WTC11 (cell line): ENCODE results near the gene KPTN. TPM values are rescaled to one million over a fixed set of nuclear protein-coding genes. Genes with fewer than 3 reads are reported as not detected.

Experiments
- ATAC-seq: fragments of 200-7000 bp; cut with Tn5 transposase; 2 replicates; pipeline ENCODE4 v1.10.0; 2021; ENCODE audit warnings: mild to moderate bottlenecking, moderate library complexity
- CTCF ChIA-PET: fragments of 300-600 bp; sonication (Branson Sonifier 250); formaldehyde crosslinking; loops from one replicate; lab custom pipeline; 2021; ENCODE audit warnings: antibody characterized with exemption; lab: Charles Lee
- POLR2A ChIA-PET: fragments of 350-600 bp; sonication (Branson Sonifier 250); formaldehyde crosslinking; loops from one replicate; lab custom pipeline; 2021; ENCODE audit warnings: antibody characterized with exemption; lab: Charles Lee
- DNase-seq: peaks from one replicate; pipeline ENCODE4 v3.0.0; 2021; ENCODE audit warnings: low spot score
- H3K27ac Mint-ChIP-seq: 2 replicates; pipeline ENCODE4 v1.8.0; 2021; ENCODE audit warnings: mixed read lengths
- H3K27me3 Mint-ChIP-seq: 2 replicates; pipeline ENCODE4 v1.8.0; 2021; ENCODE audit warnings: low read depth, mild to moderate bottlenecking, moderate library complexity, mixed read lengths
- H3K36me3 Mint-ChIP-seq: 2 replicates; pipeline ENCODE4 v1.8.0; 2021; ENCODE audit warnings: mixed read lengths
- H3K4me1 Mint-ChIP-seq: 2 replicates; pipeline ENCODE4 v1.8.0; 2022; ENCODE audit warnings: mixed read lengths
- H3K4me3 Mint-ChIP-seq: 2 replicates; pipeline ENCODE4 v1.8.0; 2021; ENCODE audit warnings: mild to moderate bottlenecking, moderate library complexity, mixed read lengths
- H3K9me3 Mint-ChIP-seq: 2 replicates; pipeline ENCODE4 v1.8.0; 2021; ENCODE audit warnings: mixed read lengths
- CBFB ChIP-seq: sonication (generic); formaldehyde crosslinking; IDR thresholded peaks from 2 replicates; pipeline ENCODE4 v1.8.1; 2022; ENCODE audit warnings: mild to moderate bottlenecking, low read depth, missing genetic modification reagents
- FOXJ3 ChIP-seq: sonication (generic); formaldehyde crosslinking; IDR thresholded peaks from 2 replicates; pipeline ENCODE4 v1.9.0; 2021; ENCODE audit warnings: missing genetic modification reagents, mild to moderate bottlenecking, borderline replicate concordance
- GTF2I ChIP-seq: fragments of 250-450 bp; sonication (Bioruptor Pico); conservative IDR thresholded peaks from 2 replicates; pipeline ENCODE4 v1.4.0; 2021; ENCODE audit warnings: mild to moderate bottlenecking
- HMGA2 ChIP-seq: fragments of 250-450 bp; sonication (Bioruptor Pico); IDR thresholded peaks from 2 replicates; pipeline ENCODE4 v1.4.0; 2021; ENCODE audit warnings: mild to moderate bottlenecking, moderate library complexity
- MXD4 ChIP-seq: fragments of 250-450 bp; sonication (Bioruptor Pico); IDR thresholded peaks from 2 replicates; pipeline ENCODE4 v1.8.0; 2021; ENCODE audit warnings: mild to moderate bottlenecking, moderate library complexity, borderline replicate concordance
- PRRX2 ChIP-seq: fragments of 250-450 bp; sonication (Bioruptor Pico); IDR thresholded peaks from 2 replicates; pipeline ENCODE4 v1.8.0; 2021; ENCODE audit warnings: mild to moderate bottlenecking
- RORB ChIP-seq: fragments of 250-450 bp; sonication (Bioruptor Pico); IDR thresholded peaks from 2 replicates; pipeline ENCODE4 v1.9.0; 2021; ENCODE audit warnings: mild to moderate bottlenecking
- SP1 ChIP-seq: sonication (generic); formaldehyde crosslinking; conservative IDR thresholded peaks from 2 replicates; pipeline ENCODE4 v1.8.1; 2022; ENCODE audit warnings: missing genetic modification reagents
- total RNA-seq: library from RNA; stranded (reverse); gene quantifications from 3 replicates; pipeline ENCODE4 v1.2.3, GENCODE V29; 2021
- TF ChIP-seq, protein P1 (sequence below): sonication (generic); formaldehyde crosslinking; IDR thresholded peaks from 2 replicates; pipeline ENCODE4 v1.8.1; 2023; ENCODE audit warnings: mild to moderate bottlenecking, missing genetic modification reagents, borderline replicate concordance
- TF ChIP-seq, protein P2 (sequence below): fragments of 250-450 bp; sonication (Bioruptor Pico); IDR thresholded peaks from 2 replicates; pipeline ENCODE4 v1.9.0; 2021; ENCODE audit warnings: mild to moderate bottlenecking, borderline replicate concordance
- TF ChIP-seq, protein P3 (sequence below): sonication (generic); formaldehyde crosslinking; IDR thresholded peaks from 2 replicates; pipeline ENCODE4 v1.8.1; 2023; ENCODE audit warnings: mild to moderate bottlenecking, missing genetic modification reagents
- TF ChIP-seq, protein P4 (sequence below): sonication (generic); formaldehyde crosslinking; IDR thresholded peaks from 2 replicates; pipeline ENCODE4 v1.8.1; 2022; ENCODE audit warnings: low read depth, missing genetic modification reagents, borderline replicate concordance
- TF ChIP-seq, protein P5 (sequence below): fragments of 250-450 bp; sonication (Bioruptor Pico); IDR thresholded peaks from 2 replicates; pipeline ENCODE4 v1.9.0; 2021; ENCODE audit warnings: mild to moderate bottlenecking
- TF ChIP-seq, protein P6 (sequence below): sonication (generic); formaldehyde crosslinking; IDR thresholded peaks from 2 replicates; pipeline ENCODE4 v1.8.0; 2022; ENCODE audit warnings: mild to moderate bottlenecking, missing genetic modification reagents
- TF ChIP-seq, protein P7 (sequence below): sonication (generic); formaldehyde crosslinking; conservative IDR thresholded peaks from 2 replicates; pipeline ENCODE4 v1.8.1; 2023; ENCODE audit warnings: mild to moderate bottlenecking, low read depth, missing genetic modification reagents, moderate library complexity
- TF ChIP-seq, protein P8 (sequence below): sonication (generic); formaldehyde crosslinking; IDR thresholded peaks from 2 replicates; pipeline ENCODE4 v1.8.1; 2022; ENCODE audit warnings: missing genetic modification reagents, borderline replicate concordance

The KPTN gene
- total RNA-seq, 1 experiment from 2014 or later: 24.5 TPM

DNA sequence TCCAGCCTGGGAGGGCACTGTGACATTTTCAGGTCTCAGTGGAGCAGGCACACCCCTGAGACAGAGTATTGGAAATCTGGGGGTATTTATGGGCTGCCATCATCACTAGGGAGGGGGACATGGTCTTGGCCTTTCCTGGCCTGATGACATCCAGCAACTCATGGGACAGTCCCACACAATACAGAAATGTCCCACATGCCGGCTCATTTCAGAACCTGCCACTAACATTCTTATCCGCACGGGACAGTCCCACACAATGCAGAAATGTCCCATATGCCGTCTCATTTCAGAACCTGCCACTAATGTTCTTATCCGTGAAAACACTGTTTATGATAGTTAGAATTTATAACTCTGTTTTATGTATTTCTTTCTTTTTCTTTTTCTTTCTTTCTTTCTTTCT is 22.1 kb downstream of the KPTN start (continued):
- TF ChIP-seq, protein P1, sequence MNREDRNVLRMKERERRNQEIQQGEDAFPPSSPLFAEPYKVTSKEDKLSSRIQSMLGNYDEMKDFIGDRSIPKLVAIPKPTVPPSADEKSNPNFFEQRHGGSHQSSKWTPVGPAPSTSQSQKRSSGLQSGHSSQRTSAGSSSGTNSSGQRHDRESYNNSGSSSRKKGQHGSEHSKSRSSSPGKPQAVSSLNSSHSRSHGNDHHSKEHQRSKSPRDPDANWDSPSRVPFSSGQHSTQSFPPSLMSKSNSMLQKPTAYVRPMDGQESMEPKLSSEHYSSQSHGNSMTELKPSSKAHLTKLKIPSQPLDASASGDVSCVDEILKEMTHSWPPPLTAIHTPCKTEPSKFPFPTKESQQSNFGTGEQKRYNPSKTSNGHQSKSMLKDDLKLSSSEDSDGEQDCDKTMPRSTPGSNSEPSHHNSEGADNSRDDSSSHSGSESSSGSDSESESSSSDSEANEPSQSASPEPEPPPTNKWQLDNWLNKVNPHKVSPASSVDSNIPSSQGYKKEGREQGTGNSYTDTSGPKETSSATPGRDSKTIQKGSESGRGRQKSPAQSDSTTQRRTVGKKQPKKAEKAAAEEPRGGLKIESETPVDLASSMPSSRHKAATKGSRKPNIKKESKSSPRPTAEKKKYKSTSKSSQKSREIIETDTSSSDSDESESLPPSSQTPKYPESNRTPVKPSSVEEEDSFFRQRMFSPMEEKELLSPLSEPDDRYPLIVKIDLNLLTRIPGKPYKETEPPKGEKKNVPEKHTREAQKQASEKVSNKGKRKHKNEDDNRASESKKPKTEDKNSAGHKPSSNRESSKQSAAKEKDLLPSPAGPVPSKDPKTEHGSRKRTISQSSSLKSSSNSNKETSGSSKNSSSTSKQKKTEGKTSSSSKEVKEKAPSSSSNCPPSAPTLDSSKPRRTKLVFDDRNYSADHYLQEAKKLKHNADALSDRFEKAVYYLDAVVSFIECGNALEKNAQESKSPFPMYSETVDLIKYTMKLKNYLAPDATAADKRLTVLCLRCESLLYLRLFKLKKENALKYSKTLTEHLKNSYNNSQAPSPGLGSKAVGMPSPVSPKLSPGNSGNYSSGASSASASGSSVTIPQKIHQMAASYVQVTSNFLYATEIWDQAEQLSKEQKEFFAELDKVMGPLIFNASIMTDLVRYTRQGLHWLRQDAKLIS: no peak
- TF ChIP-seq, protein P2, sequence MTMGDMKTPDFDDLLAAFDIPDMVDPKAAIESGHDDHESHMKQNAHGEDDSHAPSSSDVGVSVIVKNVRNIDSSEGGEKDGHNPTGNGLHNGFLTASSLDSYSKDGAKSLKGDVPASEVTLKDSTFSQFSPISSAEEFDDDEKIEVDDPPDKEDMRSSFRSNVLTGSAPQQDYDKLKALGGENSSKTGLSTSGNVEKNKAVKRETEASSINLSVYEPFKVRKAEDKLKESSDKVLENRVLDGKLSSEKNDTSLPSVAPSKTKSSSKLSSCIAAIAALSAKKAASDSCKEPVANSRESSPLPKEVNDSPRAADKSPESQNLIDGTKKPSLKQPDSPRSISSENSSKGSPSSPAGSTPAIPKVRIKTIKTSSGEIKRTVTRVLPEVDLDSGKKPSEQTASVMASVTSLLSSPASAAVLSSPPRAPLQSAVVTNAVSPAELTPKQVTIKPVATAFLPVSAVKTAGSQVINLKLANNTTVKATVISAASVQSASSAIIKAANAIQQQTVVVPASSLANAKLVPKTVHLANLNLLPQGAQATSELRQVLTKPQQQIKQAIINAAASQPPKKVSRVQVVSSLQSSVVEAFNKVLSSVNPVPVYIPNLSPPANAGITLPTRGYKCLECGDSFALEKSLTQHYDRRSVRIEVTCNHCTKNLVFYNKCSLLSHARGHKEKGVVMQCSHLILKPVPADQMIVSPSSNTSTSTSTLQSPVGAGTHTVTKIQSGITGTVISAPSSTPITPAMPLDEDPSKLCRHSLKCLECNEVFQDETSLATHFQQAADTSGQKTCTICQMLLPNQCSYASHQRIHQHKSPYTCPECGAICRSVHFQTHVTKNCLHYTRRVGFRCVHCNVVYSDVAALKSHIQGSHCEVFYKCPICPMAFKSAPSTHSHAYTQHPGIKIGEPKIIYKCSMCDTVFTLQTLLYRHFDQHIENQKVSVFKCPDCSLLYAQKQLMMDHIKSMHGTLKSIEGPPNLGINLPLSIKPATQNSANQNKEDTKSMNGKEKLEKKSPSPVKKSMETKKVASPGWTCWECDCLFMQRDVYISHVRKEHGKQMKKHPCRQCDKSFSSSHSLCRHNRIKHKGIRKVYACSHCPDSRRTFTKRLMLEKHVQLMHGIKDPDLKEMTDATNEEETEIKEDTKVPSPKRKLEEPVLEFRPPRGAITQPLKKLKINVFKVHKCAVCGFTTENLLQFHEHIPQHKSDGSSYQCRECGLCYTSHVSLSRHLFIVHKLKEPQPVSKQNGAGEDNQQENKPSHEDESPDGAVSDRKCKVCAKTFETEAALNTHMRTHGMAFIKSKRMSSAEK (CRISPR knock-in tag): no peak
- TF ChIP-seq GTF2I (CRISPR knock-in tag) (no peak), PRRX2 (CRISPR knock-in tag) (no peak), HMGA2 (no peak), MXD4 (CRISPR knock-in tag) (no peak), SP1 (no peak)
- TF ChIP-seq, protein P3, sequence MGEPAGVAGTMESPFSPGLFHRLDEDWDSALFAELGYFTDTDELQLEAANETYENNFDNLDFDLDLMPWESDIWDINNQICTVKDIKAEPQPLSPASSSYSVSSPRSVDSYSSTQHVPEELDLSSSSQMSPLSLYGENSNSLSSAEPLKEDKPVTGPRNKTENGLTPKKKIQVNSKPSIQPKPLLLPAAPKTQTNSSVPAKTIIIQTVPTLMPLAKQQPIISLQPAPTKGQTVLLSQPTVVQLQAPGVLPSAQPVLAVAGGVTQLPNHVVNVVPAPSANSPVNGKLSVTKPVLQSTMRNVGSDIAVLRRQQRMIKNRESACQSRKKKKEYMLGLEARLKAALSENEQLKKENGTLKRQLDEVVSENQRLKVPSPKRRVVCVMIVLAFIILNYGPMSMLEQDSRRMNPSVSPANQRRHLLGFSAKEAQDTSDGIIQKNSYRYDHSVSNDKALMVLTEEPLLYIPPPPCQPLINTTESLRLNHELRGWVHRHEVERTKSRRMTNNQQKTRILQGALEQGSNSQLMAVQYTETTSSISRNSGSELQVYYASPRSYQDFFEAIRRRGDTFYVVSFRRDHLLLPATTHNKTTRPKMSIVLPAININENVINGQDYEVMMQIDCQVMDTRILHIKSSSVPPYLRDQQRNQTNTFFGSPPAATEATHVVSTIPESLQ: no peak
- TF ChIP-seq, protein P4, sequence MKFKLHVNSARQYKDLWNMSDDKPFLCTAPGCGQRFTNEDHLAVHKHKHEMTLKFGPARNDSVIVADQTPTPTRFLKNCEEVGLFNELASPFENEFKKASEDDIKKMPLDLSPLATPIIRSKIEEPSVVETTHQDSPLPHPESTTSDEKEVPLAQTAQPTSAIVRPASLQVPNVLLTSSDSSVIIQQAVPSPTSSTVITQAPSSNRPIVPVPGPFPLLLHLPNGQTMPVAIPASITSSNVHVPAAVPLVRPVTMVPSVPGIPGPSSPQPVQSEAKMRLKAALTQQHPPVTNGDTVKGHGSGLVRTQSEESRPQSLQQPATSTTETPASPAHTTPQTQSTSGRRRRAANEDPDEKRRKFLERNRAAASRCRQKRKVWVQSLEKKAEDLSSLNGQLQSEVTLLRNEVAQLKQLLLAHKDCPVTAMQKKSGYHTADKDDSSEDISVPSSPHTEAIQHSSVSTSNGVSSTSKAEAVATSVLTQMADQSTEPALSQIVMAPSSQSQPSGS (CRISPR knock-in tag): no peak
- TF ChIP-seq, all 79 proteins: peak for 0

DNA sequence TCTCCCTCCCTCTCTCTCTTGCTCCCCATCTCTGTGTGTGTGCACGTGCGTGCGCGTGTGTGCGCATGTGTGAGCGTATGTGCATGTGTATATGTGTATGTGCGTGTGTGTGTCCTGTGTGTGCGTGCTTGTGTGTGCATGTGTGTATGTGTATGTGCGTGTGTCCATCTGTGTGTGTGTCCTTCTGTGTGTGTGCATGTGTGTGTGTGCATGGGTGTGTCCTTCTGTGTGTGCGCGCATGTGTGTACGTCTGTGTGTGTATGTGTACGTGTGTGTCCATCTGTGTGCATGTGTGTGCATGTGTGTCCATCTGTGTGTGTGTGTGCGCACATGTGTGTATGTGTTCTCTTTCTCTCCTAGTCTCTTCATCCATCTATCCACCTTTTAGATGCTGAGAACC is 24.5 kb downstream of the KPTN start:
- Mint-ChIP-seq H3K9me3 (0 out of 2 replicates have a peak, but pooled peaks cover 3% of the 10 kb centered on the region), H3K36me3 (peaks cover 4% of the 10 kb centered on the region; the same call in 1 of the 2 replicates), H3K27me3 (peaks cover 18% of the 10 kb centered on the region), H3K4me3 (no peak overlapping the region), H3K27ac (no peak overlapping the region), H3K4me1 (peaks cover 6% of the 10 kb centered on the region)
- ChIA-PET POLR2A (no interaction called here), CTCF (no interaction called here)
- no peak for ATAC-seq
- DNase-seq: no peak
- TF ChIP-seq, protein P5, sequence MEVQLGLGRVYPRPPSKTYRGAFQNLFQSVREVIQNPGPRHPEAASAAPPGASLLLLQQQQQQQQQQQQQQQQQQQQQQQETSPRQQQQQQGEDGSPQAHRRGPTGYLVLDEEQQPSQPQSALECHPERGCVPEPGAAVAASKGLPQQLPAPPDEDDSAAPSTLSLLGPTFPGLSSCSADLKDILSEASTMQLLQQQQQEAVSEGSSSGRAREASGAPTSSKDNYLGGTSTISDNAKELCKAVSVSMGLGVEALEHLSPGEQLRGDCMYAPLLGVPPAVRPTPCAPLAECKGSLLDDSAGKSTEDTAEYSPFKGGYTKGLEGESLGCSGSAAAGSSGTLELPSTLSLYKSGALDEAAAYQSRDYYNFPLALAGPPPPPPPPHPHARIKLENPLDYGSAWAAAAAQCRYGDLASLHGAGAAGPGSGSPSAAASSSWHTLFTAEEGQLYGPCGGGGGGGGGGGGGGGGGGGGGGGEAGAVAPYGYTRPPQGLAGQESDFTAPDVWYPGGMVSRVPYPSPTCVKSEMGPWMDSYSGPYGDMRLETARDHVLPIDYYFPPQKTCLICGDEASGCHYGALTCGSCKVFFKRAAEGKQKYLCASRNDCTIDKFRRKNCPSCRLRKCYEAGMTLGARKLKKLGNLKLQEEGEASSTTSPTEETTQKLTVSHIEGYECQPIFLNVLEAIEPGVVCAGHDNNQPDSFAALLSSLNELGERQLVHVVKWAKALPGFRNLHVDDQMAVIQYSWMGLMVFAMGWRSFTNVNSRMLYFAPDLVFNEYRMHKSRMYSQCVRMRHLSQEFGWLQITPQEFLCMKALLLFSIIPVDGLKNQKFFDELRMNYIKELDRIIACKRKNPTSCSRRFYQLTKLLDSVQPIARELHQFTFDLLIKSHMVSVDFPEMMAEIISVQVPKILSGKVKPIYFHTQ (CRISPR knock-in tag): no peak
- TF ChIP-seq, protein P6, sequence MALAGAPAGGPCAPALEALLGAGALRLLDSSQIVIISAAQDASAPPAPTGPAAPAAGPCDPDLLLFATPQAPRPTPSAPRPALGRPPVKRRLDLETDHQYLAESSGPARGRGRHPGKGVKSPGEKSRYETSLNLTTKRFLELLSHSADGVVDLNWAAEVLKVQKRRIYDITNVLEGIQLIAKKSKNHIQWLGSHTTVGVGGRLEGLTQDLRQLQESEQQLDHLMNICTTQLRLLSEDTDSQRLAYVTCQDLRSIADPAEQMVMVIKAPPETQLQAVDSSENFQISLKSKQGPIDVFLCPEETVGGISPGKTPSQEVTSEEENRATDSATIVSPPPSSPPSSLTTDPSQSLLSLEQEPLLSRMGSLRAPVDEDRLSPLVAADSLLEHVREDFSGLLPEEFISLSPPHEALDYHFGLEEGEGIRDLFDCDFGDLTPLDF: no peak
- TF ChIP-seq CBFB (no peak), FOXJ3 (CRISPR knock-in tag) (no peak), RORB (CRISPR knock-in tag) (no peak)
- TF ChIP-seq, protein P7, sequence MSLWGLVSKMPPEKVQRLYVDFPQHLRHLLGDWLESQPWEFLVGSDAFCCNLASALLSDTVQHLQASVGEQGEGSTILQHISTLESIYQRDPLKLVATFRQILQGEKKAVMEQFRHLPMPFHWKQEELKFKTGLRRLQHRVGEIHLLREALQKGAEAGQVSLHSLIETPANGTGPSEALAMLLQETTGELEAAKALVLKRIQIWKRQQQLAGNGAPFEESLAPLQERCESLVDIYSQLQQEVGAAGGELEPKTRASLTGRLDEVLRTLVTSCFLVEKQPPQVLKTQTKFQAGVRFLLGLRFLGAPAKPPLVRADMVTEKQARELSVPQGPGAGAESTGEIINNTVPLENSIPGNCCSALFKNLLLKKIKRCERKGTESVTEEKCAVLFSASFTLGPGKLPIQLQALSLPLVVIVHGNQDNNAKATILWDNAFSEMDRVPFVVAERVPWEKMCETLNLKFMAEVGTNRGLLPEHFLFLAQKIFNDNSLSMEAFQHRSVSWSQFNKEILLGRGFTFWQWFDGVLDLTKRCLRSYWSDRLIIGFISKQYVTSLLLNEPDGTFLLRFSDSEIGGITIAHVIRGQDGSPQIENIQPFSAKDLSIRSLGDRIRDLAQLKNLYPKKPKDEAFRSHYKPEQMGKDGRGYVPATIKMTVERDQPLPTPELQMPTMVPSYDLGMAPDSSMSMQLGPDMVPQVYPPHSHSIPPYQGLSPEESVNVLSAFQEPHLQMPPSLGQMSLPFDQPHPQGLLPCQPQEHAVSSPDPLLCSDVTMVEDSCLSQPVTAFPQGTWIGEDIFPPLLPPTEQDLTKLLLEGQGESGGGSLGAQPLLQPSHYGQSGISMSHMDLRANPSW (CRISPR knock-in tag): no peak
- TF ChIP-seq, protein P8, sequence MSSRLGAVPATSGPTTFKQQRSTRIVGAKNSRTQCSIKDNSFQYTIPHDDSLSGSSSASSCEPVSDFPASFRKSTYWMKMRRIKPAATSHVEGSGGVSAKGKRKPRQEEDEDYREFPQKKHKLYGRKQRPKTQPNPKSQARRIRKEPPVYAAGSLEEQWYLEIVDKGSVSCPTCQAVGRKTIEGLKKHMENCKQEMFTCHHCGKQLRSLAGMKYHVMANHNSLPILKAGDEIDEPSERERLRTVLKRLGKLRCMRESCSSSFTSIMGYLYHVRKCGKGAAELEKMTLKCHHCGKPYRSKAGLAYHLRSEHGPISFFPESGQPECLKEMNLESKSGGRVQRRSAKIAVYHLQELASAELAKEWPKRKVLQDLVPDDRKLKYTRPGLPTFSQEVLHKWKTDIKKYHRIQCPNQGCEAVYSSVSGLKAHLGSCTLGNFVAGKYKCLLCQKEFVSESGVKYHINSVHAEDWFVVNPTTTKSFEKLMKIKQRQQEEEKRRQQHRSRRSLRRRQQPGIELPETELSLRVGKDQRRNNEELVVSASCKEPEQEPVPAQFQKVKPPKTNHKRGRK (CRISPR knock-in tag): no peak
